CD8-positive, alpha-beta memory T cell (primary cell): Measurements from ENCODE around the gene BRF1. TPM values are rescaled to one million over a fixed set of nuclear protein-coding genes. Genes with fewer than 3 reads are reported as not detected.

Experiments
- CTCF ChIA-PET: fragments of 350-600 bp; sonication (Branson Sonifier 250); formaldehyde crosslinking; loops from one replicate; lab custom pipeline; 2021; ENCODE audit warnings: antibody characterized with exemption; lab: Charles Lee
- POLR2A ChIA-PET: fragments of 350-600 bp; sonication (Branson Sonifier 250); formaldehyde crosslinking; loops from one replicate; lab custom pipeline; 2021; ENCODE audit warnings: antibody characterized with exemption; lab: Charles Lee
- DNase-seq, 5 donors: peaks; one replicate each; pipeline versions ENCODE4 v3.0.0 to v3.0.0-alpha.2; 2020 to 2022; ENCODE audit warnings: mixed read lengths in 1 of 5
- H3K27ac ChIP-seq: one replicate; pipeline ENCODE4 v1.7.0; 2013; ENCODE audit warnings: low read depth, mild to moderate bottlenecking, low read length, moderate library complexity
- H3K27me3 ChIP-seq: 2 replicates; pipeline ENCODE4 v1.7.0; 2013; ENCODE audit warnings: low read length, mild to moderate bottlenecking; ENCODE audit not compliant: insufficient read depth, poor library complexity, severe bottlenecking
- H3K36me3 ChIP-seq: 2 replicates; pipeline ENCODE4 v1.7.0; 2013; ENCODE audit warnings: mild to moderate bottlenecking, low read length, moderate library complexity; ENCODE audit not compliant: insufficient read depth
- H3K4me1 ChIP-seq: 2 replicates; pipeline ENCODE4 v1.7.0; 2013; ENCODE audit warnings: mild to moderate bottlenecking, low read length, moderate library complexity; ENCODE audit not compliant: insufficient read depth
- H3K4me3 ChIP-seq: 2 replicates; pipeline ENCODE4 v1.7.0; 2013; ENCODE audit warnings: mild to moderate bottlenecking, low read length
- H3K9me3 ChIP-seq: 2 replicates; pipeline ENCODE4 v1.7.0; 2013; ENCODE audit warnings: mild to moderate bottlenecking, low read length
- H3K27ac Mint-ChIP-seq, 8 donors: one replicate each; pipeline ENCODE4 v1.8.0; 2020 to 2021; ENCODE audit warnings: mixed read lengths in 8 of 8, mild to moderate bottlenecking in 6 of 8, inconsistent platforms in 3 of 8, moderate library complexity in 3 of 8
- H3K27me3 Mint-ChIP-seq, 2 donors: one replicate each; pipeline ENCODE4 v1.8.0; 2020 to 2021; ENCODE audit warnings: mixed read lengths in 2 of 2, mild to moderate bottlenecking in 1 of 2, moderate library complexity in 1 of 2
- H3K36me3 Mint-ChIP-seq, 3 donors: one replicate each; pipeline ENCODE4 v1.8.0; 2020 to 2021; ENCODE audit warnings: mixed read lengths in 3 of 3, inconsistent platforms in 1 of 3, mild to moderate bottlenecking in 1 of 3
- H3K4me1 Mint-ChIP-seq, 3 donors: one replicate each; pipeline ENCODE4 v1.8.0; 2020 to 2021; ENCODE audit warnings: mixed read lengths in 3 of 3, inconsistent platforms in 1 of 3, mild to moderate bottlenecking in 1 of 3
- H3K4me3 Mint-ChIP-seq, 7 donors: one replicate each; pipeline ENCODE4 v1.8.0; 2020 to 2021; ENCODE audit warnings: mixed read lengths in 7 of 7, mild to moderate bottlenecking in 6 of 7, moderate library complexity in 4 of 7, inconsistent platforms in 2 of 7
- H3K9me3 Mint-ChIP-seq, 5 donors: one replicate each; pipeline ENCODE4 v1.8.0; 2020 to 2022; ENCODE audit warnings: mixed read lengths in 5 of 5, mild to moderate bottlenecking in 3 of 5, moderate library complexity in 2 of 5, inconsistent platforms in 1 of 5
- polyA plus RNA-seq: library from polyadenylated mRNA; unstranded; fragments of 300-500 nt; fragmentation: Illumina TruSeq; gene quantifications from one replicate; pipeline ENCODE4 v1.2.3, GENCODE V29; 2021
- total RNA-seq, 2 experiments: library from RNA; stranded (reverse); gene quantifications; one replicate each; pipeline ENCODE4 v1.2.3, GENCODE V29; 2021

The BRF1 gene
- total and polyA plus RNA-seq, 3 experiments from 2014 or later, result 13.0 to 31.7 (median 29.4) TPM

- Mint-ChIP-seq H3K4me3 (peak overlapping the region; percentile 82 to 94 (median 84)), H3K36me3 (peaks cover 0 to 4% (median 1%) of the 10 kb centered on the region in 3 donors), H3K4me1 (peaks cover 9 to 37% (median 29%) of the 10 kb centered on the region in 3 donors), H3K27me3 (no peaks in the 10 kb centered on the region), H3K27ac (peak overlapping the region in 7 of 8 donors; percentile 32 to 89 (median 77)), H3K9me3 (no peaks in the 10 kb centered on the region)
- Histone ChIP-seq H3K4me1 (peaks cover 16% of the 10 kb centered on the region), H3K4me3 (peak overlapping the region; percentile 55), H3K36me3 (no peaks in the 10 kb centered on the region), H3K27me3 (no peaks in the 10 kb centered on the region), H3K9me3 (no peaks in the 10 kb centered on the region), H3K27ac (no peak overlapping the region)
- DNase-seq, result no peak
- CTCF ChIA-PET, result interaction anchor here (1.1 kb wide), 1 partner anchor 227 kb away, joined by 3 read pairs; no protein-coding TSS in a partner anchor
- POLR2A ChIA-PET, result interaction anchor here (1.3 kb wide), 1 partner anchor 15 kb away, joined by 4 read pairs; the partner anchor contains the start of gene BRF1
Observed at GRCh38 chr14:105315941-105316576, 15.3 kb upstream of the BRF1 start.

GRCh38 chr14:105315211-105315721, 14.5 kb upstream of the BRF1 start:
- no peaks in the 10 kb centered on the region for H3K9me3 Mint-ChIP-seq
- ChIA-PET CTCF (interaction anchor here (1.1 to 1.8 kb wide), 4 partner anchors 15 to 226 kb away, joined by 3 to 10 read pairs (median 4); partner anchors contain the start of gene BRF1), POLR2A (interaction anchor here (1.0 to 2.3 kb wide), 3 partner anchors 14 to 175 kb away, joined by 5 to 35 read pairs (median 7); partner anchors contain the start of genes BRF1 and BTBD6)
- peak overlapping the region; percentile 36 to 89 (median 68) for H3K27ac Mint-ChIP-seq
- Histone ChIP-seq H3K9me3 (no peaks in the 10 kb centered on the region), H3K36me3 (no peaks in the 10 kb centered on the region), H3K4me1 (peaks cover 16% of the 10 kb centered on the region), H3K4me3 (peak overlapping the region; percentile 55), H3K27me3 (no peaks in the 10 kb centered on the region), H3K27ac (peak overlapping the region; percentile 16)
- peaks cover 9 to 37% (median 29%) of the 10 kb centered on the region in 3 donors for H3K4me1 Mint-ChIP-seq
- peak; percentile 43 to 78 (median 69) for DNase-seq
- peak overlapping the region; percentile 82 to 94 (median 84) for H3K4me3 Mint-ChIP-seq
- H3K36me3 Mint-ChIP-seq, result peaks cover 0 to 4% (median 1%) of the 10 kb centered on the region in 3 donors
- no peaks in the 10 kb centered on the region for H3K27me3 Mint-ChIP-seq

GRCh38 chr14:105314287-105315200, 13.7 kb upstream of the BRF1 start, which contains the start of gene PACS2:
PACS2 (plus strand) TSS chr14:105314748; CDS start chr14:105314919, 171 bp downstream.
- peaks cover 9 to 35% (median 27%) of the 10 kb centered on the region in 3 donors for H3K4me1 Mint-ChIP-seq
- Histone ChIP-seq H3K27me3 (no peaks in the 10 kb centered on the region), H3K36me3 (no peaks in the 10 kb centered on the region), H3K9me3 (no peaks in the 10 kb centered on the region), H3K4me3 (peak within 1 kb of the TSS; percentile 55), H3K4me1 (peaks cover 16% of the 10 kb centered on the region), H3K27ac (peak within 1 kb of the TSS; percentile 16)
- no peaks in the 10 kb centered on the region for H3K27me3 Mint-ChIP-seq
- no peaks in the 10 kb centered on the region for H3K9me3 Mint-ChIP-seq
- POLR2A ChIA-PET, result interaction anchor here (0.5 to 2.3 kb wide), 8 partner anchors 14 to 562 kb away, joined by 3 to 35 read pairs (median 4); partner anchors contain the start of genes BRF1, BTBD6, GPR132 and SIVA1
- peak within 1 kb of the TSS; percentile 84 to 94 (median 89) for H3K4me3 Mint-ChIP-seq
- H3K36me3 Mint-ChIP-seq, result peaks cover 0 to 4% (median under 1%) of the 10 kb centered on the region in 3 donors
- CTCF ChIA-PET, result interaction anchor here (1.0 to 1.8 kb wide), 6 partner anchors 14 to 224 kb away, joined by 3 to 10 read pairs (median 4); partner anchors contain the start of genes BRF1 and BTBD6
- H3K27ac Mint-ChIP-seq, result peak within 1 kb of the TSS; percentile 79 to 96 (median 88)
- DNase-seq, result peak; percentile 71 to 84 (median 82)

- POLR2A ChIA-PET, result interaction anchor here (0.5 to 2.3 kb wide), 7 partner anchors 13 to 561 kb away, joined by 3 to 35 read pairs (median 4); partner anchors contain the start of genes BRF1, BTBD6, GPR132 and SIVA1
- H3K4me1 ChIP-seq, result peaks cover 16% of the 10 kb centered on the region
- Mint-ChIP-seq H3K27me3 (no peaks in the 10 kb centered on the region), H3K9me3 (no peaks in the 10 kb centered on the region), H3K27ac (peak overlapping the region; percentile 78 to 96 (median 86)), H3K4me3 (peak overlapping the region; percentile 77 to 93 (median 89)), H3K36me3 (peaks cover 0 to 4% (median 0%) of the 10 kb centered on the region in 3 donors), H3K4me1 (peaks cover 9 to 30% (median 25%) of the 10 kb centered on the region in 3 donors)
- no peaks in the 10 kb centered on the region for H3K27me3 ChIP-seq
- no peak overlapping the region for H3K27ac ChIP-seq
- DNase-seq, result no peak
- no peaks in the 10 kb centered on the region for H3K9me3 ChIP-seq
- H3K4me3 ChIP-seq, result peak overlapping the region; percentile 37
- no peaks in the 10 kb centered on the region for H3K36me3 ChIP-seq
- CTCF ChIA-PET, result interaction anchor here (1.0 to 1.8 kb wide), 6 partner anchors 13 to 223 kb away, joined by 3 to 10 read pairs (median 4); partner anchors contain the start of genes BRF1 and BTBD6
Observed at GRCh38 chr14:105313381-105314286, 12.8 kb upstream of the BRF1 start.

- Mint-ChIP-seq H3K27ac (peak overlapping the region in 4 of 8 donors; percentile 85 to 96 (median 92)), H3K27me3 (no peaks in the 10 kb centered on the region), H3K9me3 (no peaks in the 10 kb centered on the region), H3K4me3 (peak overlapping the region in 6 of 7 donors; percentile 83 to 93 (median 89)), H3K36me3 (peaks cover 0 to 4% (median 0%) of the 10 kb centered on the region in 3 donors), H3K4me1 (peaks cover 9 to 30% (median 25%) of the 10 kb centered on the region in 3 donors)
- Histone ChIP-seq H3K27me3 (no peaks in the 10 kb centered on the region), H3K9me3 (no peaks in the 10 kb centered on the region), H3K27ac (no peak overlapping the region), H3K4me3 (no peak overlapping the region), H3K4me1 (peaks cover 16% of the 10 kb centered on the region), H3K36me3 (no peaks in the 10 kb centered on the region)
- ChIA-PET CTCF (no interaction called here), POLR2A (interaction anchor here (2.3 kb wide), 1 partner anchor 12 kb away, joined by 35 read pairs; the partner anchor contains the start of gene BRF1)
- DNase-seq, result no peak
Observed at GRCh38 chr14:105312973-105313372, 12.2 kb upstream of the BRF1 start.

- H3K9me3 ChIP-seq, result no peaks in the 10 kb centered on the region
- no peaks in the 10 kb centered on the region for H3K27me3 ChIP-seq
- Mint-ChIP-seq H3K4me3 (no peak overlapping the region), H3K36me3 (peaks cover 0 to 4% (median 0%) of the 10 kb centered on the region in 3 donors), H3K27me3 (no peaks in the 10 kb centered on the region), H3K27ac (no peak overlapping the region), H3K4me1 (peaks cover 11 to 21% (median 17%) of the 10 kb centered on the region in 3 donors), H3K9me3 (no peaks in the 10 kb centered on the region)
- DNase-seq, result no peak
- H3K36me3 ChIP-seq, result no peaks in the 10 kb centered on the region
- CTCF ChIA-PET, result interaction anchor here (1.1 to 1.3 kb wide), 2 partner anchors 10 to 136 kb away, joined by 3 to 6 read pairs; partner anchors contain the start of gene BRF1
- POLR2A ChIA-PET, result no interaction called here
- H3K27ac ChIP-seq, result no peak overlapping the region
- H3K4me1 ChIP-seq, result peaks cover 16% of the 10 kb centered on the region
- no peak overlapping the region for H3K4me3 ChIP-seq
Observed at GRCh38 chr14:105311838-105312237, 11.0 kb upstream of the BRF1 start.
